MCF 10A (cell line): Measurements from ENCODE around the gene CRY1. TPM values are rescaled to one million over a fixed set of nuclear protein-coding genes. Genes with fewer than 3 reads are reported as not detected.
A peak's percentile ranks its signal among the peaks of the same experiment; 100 is the strongest.

Source experiments
- BruUV-seq: library from RNA; stranded (reverse); fragments of 400-500 nt; replicated peaks from 2 replicates; lab custom pipeline; 2021; lab: Mats Ljungman, UMichigan
- CTCF ChIA-PET: fragments of 300-600 bp; sonication (Branson Sonifier 250); formaldehyde crosslinking; extraction: SDS; loops from one replicate; lab custom pipeline; 2021; ENCODE audit warnings: antibody characterized with exemption, inconsistent platforms; lab: Yijun Ruan, JAX
- POLR2A ChIA-PET: fragments of 300-600, 350-650 bp; sonication (Branson Sonifier 250); formaldehyde crosslinking; extraction: SDS; loops from one replicate; lab custom pipeline; 2020; ENCODE audit warnings: antibody characterized with exemption, inconsistent platforms; lab: Yijun Ruan, JAX
- DNase-seq: peaks from one replicate; pipeline ENCODE4 v3.0.0-alpha.2; 2018; ENCODE audit not compliant: unreplicated experiment
- H3K27ac Mint-ChIP-seq: one replicate; pipeline ENCODE4 v1.8.0; 2022; ENCODE audit warnings: mild to moderate bottlenecking, low read depth, mixed read lengths; ENCODE audit not compliant: unreplicated experiment
- H3K27me3 Mint-ChIP-seq: one replicate; pipeline ENCODE4 v1.8.0; 2022; ENCODE audit warnings: mixed read lengths; ENCODE audit not compliant: insufficient read depth, unreplicated experiment
- H3K36me3 Mint-ChIP-seq: one replicate; pipeline ENCODE4 v1.8.0; 2022; ENCODE audit warnings: mild to moderate bottlenecking, moderate library complexity, mixed read lengths; ENCODE audit not compliant: insufficient read depth, unreplicated experiment
- H3K4me1 Mint-ChIP-seq: one replicate; pipeline ENCODE4 v1.8.0; 2022; ENCODE audit warnings: mixed read lengths; ENCODE audit not compliant: insufficient read depth, unreplicated experiment
- H3K4me3 Mint-ChIP-seq: one replicate; pipeline ENCODE4 v1.8.0; 2022; ENCODE audit warnings: mild to moderate bottlenecking, moderate library complexity, mixed read lengths; ENCODE audit not compliant: unreplicated experiment
- H3K9me3 Mint-ChIP-seq: one replicate; pipeline ENCODE4 v1.8.0; 2022; ENCODE audit warnings: mixed read lengths; ENCODE audit not compliant: unreplicated experiment
- intact Hi-C: fragments of 100-400 bp; cut with micrococcal nuclease; formaldehyde crosslinking; loops from 2 replicates; pipeline ENCODE4 v1.14.1; 2022
- total RNA-seq: library from RNA; stranded (reverse); gene quantifications from 2 replicates; pipeline ENCODE4 v1.2.3, GENCODE V29; 2022
- TF ChIP-seq, protein P1 (sequence below): fragments of 200-600 bp; IDR thresholded peaks from one replicate; pipeline ENCODE4 v1.8.0; 2022; ENCODE audit warnings: antibody characterized with exemption, mild to moderate bottlenecking; ENCODE audit not compliant: unreplicated experiment

CRY1 gene
- total RNA-seq, 1 experiment from 2014 or later: 11.6 TPM

DNA sequence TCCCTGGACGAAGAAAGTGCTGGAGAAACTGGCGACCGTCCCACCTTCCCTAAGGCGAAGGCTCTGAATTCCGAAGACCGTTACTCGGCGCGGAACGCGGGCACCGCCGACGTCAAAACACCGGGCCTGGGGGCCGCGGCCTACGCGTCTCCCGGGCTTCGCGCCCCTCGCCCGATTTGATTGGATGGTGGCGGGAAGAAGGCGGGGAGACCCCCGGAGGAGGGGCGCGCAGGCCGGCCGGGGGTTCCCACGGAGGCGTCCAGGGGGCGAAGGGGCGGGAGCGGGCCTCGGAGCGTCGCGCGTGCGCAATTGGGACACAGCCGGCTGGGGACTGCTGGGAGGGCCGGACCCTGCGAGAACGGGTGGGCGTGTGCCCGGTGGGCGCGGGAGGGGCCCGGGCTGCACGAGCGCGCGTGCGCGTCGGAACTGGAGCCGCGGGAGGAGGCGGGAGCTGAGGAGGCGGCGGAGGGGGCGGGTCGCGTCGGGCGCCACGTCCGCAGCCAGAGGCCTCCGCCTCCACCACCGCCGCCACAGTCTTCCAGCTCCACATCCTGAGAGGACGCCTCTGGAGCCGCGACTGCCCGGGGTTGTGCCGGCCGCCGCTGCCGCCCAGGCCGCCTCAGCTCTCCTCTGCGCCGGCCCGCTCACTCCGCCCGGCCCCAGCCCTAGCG, 137.8 kb downstream of the CRY1 start, which contains the start of gene TMEM263:
Gene TMEM263 (plus strand): TSS at position 531 of the 671 bp plus-strand sequence. CDS start 11,210 bp downstream, outside the sequence.
- intact Hi-C loops: loop anchor here (1.0 to 5.0 kb wide), 2 partner anchors 137 to 562 kb away; no protein-coding TSS in a partner anchor
- ChIA-PET POLR2A (interaction anchor here (0.6 to 3.0 kb wide), 15 partner anchors 9 to 1396 kb away, joined by 3 to 24 read pairs (median 5); partner anchors contain the start of genes CRY1, MTERF2 and POLR3B), CTCF (interaction anchor here (0.6 to 1.6 kb wide), 5 partner anchors 9 to 568 kb away, joined by 3 to 5 read pairs (median 3); no protein-coding TSS in a partner anchor)
- H3K36me3 Mint-ChIP-seq: peaks cover 11% of the 10 kb centered on the region
- H3K9me3 Mint-ChIP-seq: no peaks in the 10 kb centered on the region
- peak within 1 kb of the TSS; percentile 95 for H3K27ac Mint-ChIP-seq
- H3K27me3 Mint-ChIP-seq: no peaks in the 10 kb centered on the region
- no TSS peak for BruUV-seq
- DNase-seq: peak; percentile 86
- peak within 1 kb of the TSS; percentile 95 for H3K4me3 Mint-ChIP-seq
- TF ChIP-seq, protein P1, sequence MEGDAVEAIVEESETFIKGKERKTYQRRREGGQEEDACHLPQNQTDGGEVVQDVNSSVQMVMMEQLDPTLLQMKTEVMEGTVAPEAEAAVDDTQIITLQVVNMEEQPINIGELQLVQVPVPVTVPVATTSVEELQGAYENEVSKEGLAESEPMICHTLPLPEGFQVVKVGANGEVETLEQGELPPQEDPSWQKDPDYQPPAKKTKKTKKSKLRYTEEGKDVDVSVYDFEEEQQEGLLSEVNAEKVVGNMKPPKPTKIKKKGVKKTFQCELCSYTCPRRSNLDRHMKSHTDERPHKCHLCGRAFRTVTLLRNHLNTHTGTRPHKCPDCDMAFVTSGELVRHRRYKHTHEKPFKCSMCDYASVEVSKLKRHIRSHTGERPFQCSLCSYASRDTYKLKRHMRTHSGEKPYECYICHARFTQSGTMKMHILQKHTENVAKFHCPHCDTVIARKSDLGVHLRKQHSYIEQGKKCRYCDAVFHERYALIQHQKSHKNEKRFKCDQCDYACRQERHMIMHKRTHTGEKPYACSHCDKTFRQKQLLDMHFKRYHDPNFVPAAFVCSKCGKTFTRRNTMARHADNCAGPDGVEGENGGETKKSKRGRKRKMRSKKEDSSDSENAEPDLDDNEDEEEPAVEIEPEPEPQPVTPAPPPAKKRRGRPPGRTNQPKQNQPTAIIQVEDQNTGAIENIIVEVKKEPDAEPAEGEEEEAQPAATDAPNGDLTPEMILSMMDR: no peak
- peaks cover 9% of the 10 kb centered on the region for H3K4me1 Mint-ChIP-seq

DNA sequence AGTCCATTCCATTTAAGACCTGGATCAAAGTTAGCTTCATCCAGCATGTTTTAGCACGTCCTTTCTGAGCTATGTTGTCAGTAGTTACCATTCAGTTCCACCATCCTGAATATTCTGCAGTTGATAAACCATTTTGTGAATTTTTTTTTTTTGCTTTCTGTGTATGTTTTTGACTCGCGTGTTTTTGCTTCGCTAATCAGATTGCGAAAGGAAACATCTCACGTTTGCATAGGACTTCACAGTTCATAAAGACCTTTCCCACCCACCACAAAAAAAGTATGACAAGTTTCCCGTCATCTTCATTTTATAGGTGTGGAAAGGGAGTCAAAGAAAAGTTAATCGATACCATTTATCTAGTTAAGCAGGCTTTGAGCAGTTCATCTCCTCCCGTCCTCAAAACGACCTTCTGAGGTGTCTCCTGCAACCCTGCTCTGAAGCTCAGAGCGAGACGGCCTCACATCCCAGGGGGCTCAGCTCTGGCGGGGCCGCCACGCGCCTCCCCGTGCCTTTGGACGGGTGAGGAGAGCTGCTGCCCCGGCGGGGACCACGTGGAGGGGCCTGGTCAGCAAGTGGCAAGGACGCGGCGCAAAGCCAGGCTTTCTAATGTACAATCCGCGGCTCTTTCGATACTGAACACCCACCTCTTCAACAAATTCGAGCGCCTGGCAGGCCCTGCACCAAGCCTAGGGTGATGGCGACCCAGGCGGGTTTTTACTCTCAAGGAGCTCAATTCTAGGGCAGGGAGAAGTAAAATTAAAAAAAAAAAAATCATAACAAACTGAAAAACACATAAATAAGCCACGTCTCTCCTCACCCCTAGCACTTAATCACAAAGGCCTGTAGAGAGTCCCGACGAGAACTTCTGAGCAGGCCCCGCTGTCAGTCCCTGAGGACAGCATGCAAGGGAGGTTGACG, 138.6 kb downstream of the CRY1 start:
- H3K4me3 Mint-ChIP-seq: peak overlapping the region; percentile 95
- intact Hi-C loops: loop anchor here (5.0 kb wide), 1 partner anchor 563 kb away; no protein-coding TSS in a partner anchor
- BruUV-seq: TSS peak; percentile 48
- no peaks in the 10 kb centered on the region for H3K27me3 Mint-ChIP-seq
- TF ChIP-seq, protein P1: no peak
- H3K9me3 Mint-ChIP-seq: no peaks in the 10 kb centered on the region
- peak overlapping the region; percentile 89 for H3K27ac Mint-ChIP-seq
- peaks cover 9% of the 10 kb centered on the region for H3K4me1 Mint-ChIP-seq
- CTCF ChIA-PET: interaction anchor here (0.6 to 1.6 kb wide), 3 partner anchors 8 to 567 kb away, joined by 3 to 4 read pairs (median 4); no protein-coding TSS in a partner anchor
- POLR2A ChIA-PET: interaction anchor here (0.6 to 3.0 kb wide), 8 partner anchors 9 to 597 kb away, joined by 3 to 24 read pairs (median 4); partner anchors contain the start of genes CRY1, MTERF2 and POLR3B
- peaks cover 6% of the 10 kb centered on the region for H3K36me3 Mint-ChIP-seq
- no peak for DNase-seq

DNA sequence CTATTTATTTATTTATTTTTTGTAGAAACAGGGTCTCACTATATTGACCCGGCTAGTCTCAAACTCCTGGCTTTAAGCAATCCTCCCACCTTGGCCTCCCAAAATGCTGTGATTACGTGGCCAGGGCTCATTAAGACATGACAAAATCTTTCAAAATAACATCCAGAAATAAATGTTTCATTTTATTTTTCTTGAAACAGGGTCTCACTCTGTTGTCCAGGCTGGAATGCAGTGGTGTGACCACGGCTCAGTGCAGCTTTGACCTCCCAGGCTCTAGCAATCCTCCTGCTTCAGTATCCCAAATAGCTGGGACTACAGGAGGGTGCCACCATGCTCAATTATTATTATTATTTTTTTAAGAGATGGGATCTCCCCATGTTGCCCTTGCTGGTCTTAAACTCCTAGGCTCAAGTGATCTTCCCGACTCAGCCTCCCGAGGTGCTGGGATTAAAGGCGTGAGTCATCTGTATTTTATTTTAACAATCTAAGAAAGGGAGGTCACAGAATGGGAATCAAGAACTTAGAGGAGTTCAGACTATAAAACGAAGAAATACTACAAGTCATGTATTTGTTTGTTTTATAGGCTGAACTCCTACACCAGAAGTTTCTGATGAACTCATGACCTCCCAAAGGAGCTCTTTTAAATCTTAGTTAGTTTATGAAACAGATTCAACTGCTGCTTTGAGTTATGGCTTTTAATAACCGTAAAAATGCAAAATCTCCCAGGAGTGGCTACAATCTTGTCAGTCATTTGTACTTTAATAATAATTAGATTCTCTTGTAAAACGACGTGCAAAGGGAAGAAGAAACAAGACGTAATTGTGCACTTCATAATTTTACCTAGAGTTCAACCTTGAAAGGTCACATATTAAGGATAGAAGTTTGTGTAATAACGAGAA, 139.7 kb downstream of the CRY1 start:
- ChIA-PET POLR2A (interaction anchor here (0.6 to 3.0 kb wide), 5 partner anchors 8 to 596 kb away, joined by 3 to 13 read pairs (median 3); partner anchors contain the start of gene POLR3B), CTCF (interaction anchor here (0.5 to 0.6 kb wide), 2 partner anchors 112 to 159 kb away, joined by 4 read pairs; no protein-coding TSS in a partner anchor)
- peak; percentile 21 for DNase-seq
- Mint-ChIP-seq H3K36me3 (peaks cover under 1% of the 10 kb centered on the region), H3K27me3 (no peaks in the 10 kb centered on the region), H3K4me1 (peaks cover 3% of the 10 kb centered on the region), H3K27ac (no peak overlapping the region), H3K9me3 (peaks cover 6% of the 10 kb centered on the region), H3K4me3 (peak overlapping the region; percentile 34)
- intact Hi-C loops: no loop called here
- BruUV-seq: no TSS peak
- TF ChIP-seq, protein P1: no peak
